Testis (tissue), 3 donors: ENCODE measurements around the gene TNPO1. TPM values are rescaled to one million over a fixed set of nuclear protein-coding genes. Genes with fewer than 3 reads are reported as not detected.

Experiments used
- DNase-seq: peaks from one replicate; pipeline ENCODE4 v3.0.0-alpha.2; 2019
- H3K27ac ChIP-seq, 2 donors: fragments of 200-600 bp; sonication (generic); one replicate each; pipeline ENCODE4 v1.5.1; 2019
- H3K27me3 ChIP-seq: fragments of 200-600 bp; sonication (generic); one replicate; pipeline ENCODE4 v1.5.1; 2019
- H3K36me3 ChIP-seq: fragments of 200-600 bp; sonication (generic); one replicate; pipeline ENCODE4 v1.5.1; 2017; ENCODE audit warnings: low read depth; ENCODE audit errors: missing control alignments
- H3K4me1 ChIP-seq: fragments of 200-600 bp; sonication (generic); one replicate; pipeline ENCODE4 v1.5.1; 2019
- H3K4me3 ChIP-seq, 2 donors: fragments of 200-600 bp; sonication (generic); one replicate each; pipeline ENCODE4 v1.5.1; 2017 to 2019
- H3K9me3 ChIP-seq: fragments of 200-600 bp; sonication (generic); one replicate; pipeline ENCODE4 v1.5.1; 2017
- CTCF ChIP-seq, 3 experiments: fragments of 450-650 bp in 2 of 3; fragments of 200-600 bp in 1 of 3; sonication (generic) in 1 of 3; IDR thresholded peaks; one replicate each; pipeline ENCODE4 v1.5.1; 2016 to 2019; ENCODE audit warnings: antibody characterized with exemption in 3 of 3, mild to moderate bottlenecking in 2 of 3, moderate library complexity in 1 of 3
- POLR2A ChIP-seq: fragments of 450-650 bp; IDR thresholded peaks from one replicate; pipeline ENCODE4 v1.6.1; 2017; ENCODE audit warnings: antibody characterized with exemption, mild to moderate bottlenecking, moderate library complexity
- WGBS, 2 donors: methylation state at CpG; one replicate each; pipeline ENCODE4 v1.1.5; 2018; 5-methylcytosine and 5-hydroxymethylcytosine counted together
- intact Hi-C: fragments of 100-400 bp; cut with DNase I; formaldehyde crosslinking; loops from one replicate; pipeline ENCODE4 v1.15.1; 2023; ENCODE audit warnings: low total_unique reads
- polyA plus RNA-seq: library from polyadenylated mRNA; stranded (reverse); fragments of 350-450 nt; fragmentation: Illumina TruSeq; extraction: RNeasy Lipid Tissue Mini Kit (QIAGEN cat#74804); gene quantifications from one replicate; pipeline ENCODE4 v1.2.3, GENCODE V29; 2014; ENCODE audit warnings: low read depth, low replicate concordance; ENCODE audit not compliant: insufficient read depth
- total RNA-seq, 2 donors: library from RNA; depleted of rRNA; stranded (reverse); fragments of >200 nt; gene quantifications; one replicate each; pipeline ENCODE4 v1.2.3, GENCODE V29; 2016

TNPO1 gene
- total and polyA plus RNA-seq, 3 donors from 2014 or later: 83.4 to 132 (median 120) TPM

- intact Hi-C loops: no loop called here
- peak; percentile 97 for DNase-seq
- H3K27me3 ChIP-seq: no peaks in the 10 kb centered on the region
- no peaks in the 10 kb centered on the region for H3K36me3 ChIP-seq
- peaks cover 21% of the 10 kb centered on the region for H3K4me1 ChIP-seq
- no peaks in the 10 kb centered on the region for H3K9me3 ChIP-seq
- TF ChIP-seq CTCF (IDR thresholded peaks at IDR 0.05) (no peak), POLR2A (no peak)
- 0% methylated on average over 27 to 28 of the region's 32 CpGs for WGBS, 2 donors
- peak overlapping the region; percentile 84 to 87 for H3K4me3 ChIP-seq
- peak overlapping the region; percentile 90 for H3K27ac ChIP-seq
Observed at GRCh38 chr5:72847989-72848473, 31.6 kb downstream of the TNPO1 start.

GRCh38 chr5:72848474-72849428 is 32.3 kb downstream of the TNPO1 start:
- peaks cover 21% of the 10 kb centered on the region for H3K4me1 ChIP-seq
- no peaks in the 10 kb centered on the region for H3K27me3 ChIP-seq
- peak overlapping the region; percentile 84 to 87 for H3K4me3 ChIP-seq
- peak; percentile 64 for DNase-seq
- H3K27ac ChIP-seq: peak overlapping the region; percentile 90
- no peaks in the 10 kb centered on the region for H3K36me3 ChIP-seq
- no peak for TF ChIP-seq CTCF (IDR thresholded peaks at IDR 0.05)
- no peak for TF ChIP-seq POLR2A
- 0 to 1% methylated on average over 11 to 78 of the region's 81 CpGs for WGBS, 2 donors
- intact Hi-C loops: no loop called here
- H3K9me3 ChIP-seq: no peaks in the 10 kb centered on the region

GRCh38 chr5:72849546-72849945 is 33.1 kb downstream of the TNPO1 start:
- WGBS, 2 donors: 15 to 26% methylated on average over 4 of the region's 4 CpGs
- Histone ChIP-seq H3K4me3 (peak overlapping the region; percentile 84 to 87), H3K36me3 (no peaks in the 10 kb centered on the region), H3K27ac (peak overlapping the region in 1 of 2 donors; percentile 90), H3K27me3 (no peaks in the 10 kb centered on the region), H3K9me3 (no peaks in the 10 kb centered on the region), H3K4me1 (peaks cover 21% of the 10 kb centered on the region)
- no peak for DNase-seq
- intact Hi-C loops: no loop called here
- TF ChIP-seq POLR2A (no peak), CTCF (IDR thresholded peaks at IDR 0.05) (no peak)

- no peak for DNase-seq
- TF ChIP-seq POLR2A: no peak
- no peak for TF ChIP-seq CTCF (IDR thresholded peaks at IDR 0.05)
- Histone ChIP-seq H3K4me3 (peak overlapping the region in 1 of 2 donors; percentile 87), H3K27me3 (no peaks in the 10 kb centered on the region), H3K36me3 (no peaks in the 10 kb centered on the region), H3K27ac (peak overlapping the region in 1 of 2 donors; percentile 90), H3K4me1 (peaks cover 21% of the 10 kb centered on the region), H3K9me3 (no peaks in the 10 kb centered on the region)
- 46% methylated on average over 2 of the region's 2 CpGs for WGBS, 2 donors
- intact Hi-C loops: no loop called here
Observed at GRCh38 chr5:72850113-72850512, 33.7 kb downstream of the TNPO1 start.
